Right cardiac atrium (tissue), 5 donors: ENCODE results near the gene NXPH4. TPM values are rescaled to one million over a fixed set of nuclear protein-coding genes. Genes with fewer than 3 reads are reported as not detected.
A peak's percentile ranks its signal among the peaks of the same experiment; 100 is the strongest.

Source experiments
- ATAC-seq, 2 donors: fragments of 200-7000 bp; cut with Tn5 transposase; one replicate each; pipeline versions ENCODE4 v1.8.0 to v1.9.1; 2020; ENCODE audit warnings: moderate library complexity in 2 of 2, mild to moderate bottlenecking in 1 of 2
- DNase-seq, 3 donors: peaks; one replicate each; pipeline ENCODE4 v3.0.0-alpha.2; 2020
- H3K27ac ChIP-seq: one replicate; pipeline ENCODE4 v1.5.1; 2013; ENCODE audit warnings: mild to moderate bottlenecking, low read length, control low read depth, moderate library complexity
- H3K27me3 ChIP-seq: one replicate; pipeline ENCODE4 v1.6.1; 2013; ENCODE audit not compliant: control insufficient read depth, insufficient read depth
- H3K4me1 ChIP-seq: one replicate; pipeline ENCODE4 v1.6.1; 2013; ENCODE audit warnings: low read length; ENCODE audit not compliant: control insufficient read depth, insufficient read depth
- H3K4me3 ChIP-seq: one replicate; pipeline ENCODE4 v1.5.1; 2013; ENCODE audit warnings: low read length, control low read depth
- H3K9me3 ChIP-seq: one replicate; pipeline ENCODE4 v1.6.1; 2013; ENCODE audit warnings: low read length; ENCODE audit not compliant: control insufficient read depth
- WGBS: extraction: QIAGEN DNeasy Blood & Tissue Kit; methylation state at CpG from one replicate; pipeline ENCODE4 v1.1.7; 2013; 5-methylcytosine and 5-hydroxymethylcytosine counted together
- intact Hi-C, 4 donors: fragments of 100-400 bp; cut with DNase I; formaldehyde crosslinking; loops; one replicate each; pipeline versions ENCODE4 v1.11.0 to v1.14.0; 2022 to 2023
- polyA plus RNA-seq: library from polyadenylated mRNA; stranded (reverse); fragments of 200-250 nt; gene quantifications from one replicate; pipeline ENCODE4 v1.2.3, GENCODE V29; 2013
- total RNA-seq, 4 donors: library from RNA; stranded (reverse); fragmentation: NEBNext Ultra II Directional; extraction: Animal tissue kit (Norgen Biotek cat#: 25700); gene quantifications; one replicate each; pipeline ENCODE4 v1.2.1, GENCODE V29; 2021
- donor health status: healthy with polysubstance abuse.
- donor health status: DM: no; HTN: yes; CAD: no.
- donor health status: DM: no; HTN: no; CAD: no.
- donor health status: DM: no; HTN: yes; CAD: no; lungs with severe emphysema.
- donor health status: DM: yes; HTN: yes; CAD: no.

NXPH4 gene
- total and polyA plus RNA-seq, 5 donors, result 0.11 to 1.2 (median 0.34) TPM; not detected in 1

- Histone ChIP-seq H3K27me3 (no peaks in the 10 kb centered on the region), H3K27ac (no peak overlapping the region), H3K9me3 (no peaks in the 10 kb centered on the region), H3K4me3 (no peak overlapping the region), H3K4me1 (no peaks in the 10 kb centered on the region)
- ATAC-seq, result no peak
- intact Hi-C loops, result no loop called here
- DNase-seq, result no peak
- 82% methylated on average over 11 of the region's 11 CpGs for WGBS
Observed at GRCh38 chr12:57203791-57204190, 12.8 kb upstream of the NXPH4 start.

DNA sequence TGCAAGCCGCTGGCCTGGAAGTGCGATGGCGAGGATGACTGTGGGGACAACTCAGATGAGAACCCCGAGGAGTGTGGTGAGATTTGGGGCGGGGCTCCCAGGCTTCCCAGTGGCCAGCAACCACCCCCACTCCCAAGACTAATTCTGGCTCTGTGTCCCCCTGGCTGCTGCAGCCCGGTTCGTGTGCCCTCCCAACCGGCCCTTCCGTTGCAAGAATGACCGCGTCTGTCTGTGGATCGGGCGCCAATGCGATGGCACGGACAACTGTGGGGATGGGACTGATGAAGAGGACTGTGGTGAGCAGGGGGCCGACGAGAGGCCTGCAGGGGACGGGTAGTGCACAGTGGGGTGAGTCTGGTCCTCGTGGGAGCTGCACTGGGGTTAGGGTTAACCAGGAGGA is 12.1 kb upstream of the NXPH4 start:
- ATAC-seq, result no peak
- intact Hi-C loops, result no loop called here
- Histone ChIP-seq H3K4me1 (peaks cover 4% of the 10 kb centered on the region), H3K27ac (no peak overlapping the region), H3K27me3 (no peaks in the 10 kb centered on the region), H3K4me3 (no peak overlapping the region), H3K9me3 (no peaks in the 10 kb centered on the region)
- DNase-seq, result peak in 1 of 3 donors; percentile 55
- WGBS, result 88% methylated on average over 19 of the region's 19 CpGs

- no peak overlapping the region for H3K4me3 ChIP-seq
- no peaks in the 10 kb centered on the region for H3K9me3 ChIP-seq
- H3K27me3 ChIP-seq, result no peaks in the 10 kb centered on the region
- no peak overlapping the region for H3K27ac ChIP-seq
- intact Hi-C loops, result no loop called here
- peaks cover 4% of the 10 kb centered on the region for H3K4me1 ChIP-seq
- DNase-seq (no peak), ATAC-seq (no peak)
- 94% methylated on average over 26 of the region's 26 CpGs for WGBS
Observed at GRCh38 chr12:57205186-57205585, 11.4 kb upstream of the NXPH4 start.

DNA sequence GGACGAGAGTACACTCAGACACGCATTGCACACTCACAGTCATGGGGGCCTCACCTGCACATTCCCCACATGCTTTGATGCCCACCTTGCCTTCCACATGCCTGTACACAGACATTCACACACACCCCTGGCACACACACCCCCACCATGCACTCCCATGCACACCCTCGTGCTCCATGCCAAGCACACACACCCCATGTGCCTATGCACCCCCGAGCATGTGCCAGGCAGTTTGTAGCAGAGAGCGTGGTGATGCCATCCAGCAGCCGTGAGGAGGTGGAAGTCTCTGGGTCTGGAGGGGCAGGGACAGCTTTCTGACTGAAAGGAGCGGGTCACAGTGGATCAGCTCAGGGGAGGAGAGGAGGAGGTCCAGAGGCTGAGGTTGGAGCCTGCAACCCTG is 10.7 kb upstream of the NXPH4 start:
- peak in 1 of 3 donors; percentile 52 for DNase-seq
- Histone ChIP-seq H3K9me3 (no peaks in the 10 kb centered on the region), H3K4me3 (no peak overlapping the region), H3K27me3 (no peaks in the 10 kb centered on the region), H3K4me1 (peaks cover 4% of the 10 kb centered on the region), H3K27ac (no peak overlapping the region)
- intact Hi-C loops, result no loop called here
- 88% methylated on average over 7 of the region's 7 CpGs for WGBS
- ATAC-seq, result no peak

- intact Hi-C loops, result no loop called here
- Histone ChIP-seq H3K27me3 (no peaks in the 10 kb centered on the region), H3K4me3 (no peak overlapping the region), H3K9me3 (no peaks in the 10 kb centered on the region), H3K4me1 (peaks cover 4% of the 10 kb centered on the region), H3K27ac (no peak overlapping the region)
- DNase-seq (peak in 1 of 3 donors; percentile 63), ATAC-seq (peak in 1 of 2 donors; percentile 0)
- WGBS, result 84% methylated on average over 29 of the region's 29 CpGs
Observed at GRCh38 chr12:57207731-57208630, 8.6 kb upstream of the NXPH4 start.

GRCh38 chr12:57208631-57209282 is 7.8 kb upstream of the NXPH4 start:
- H3K4me3 ChIP-seq, result no peak overlapping the region
- H3K27me3 ChIP-seq, result no peaks in the 10 kb centered on the region
- H3K4me1 ChIP-seq, result peaks cover 4% of the 10 kb centered on the region
- peak overlapping the region; percentile 39 for H3K27ac ChIP-seq
- ATAC-seq (peak; percentile 75 to 79), DNase-seq (peak; percentile 91 to 94 (median 93))
- intact Hi-C loops, result no loop called here
- no peaks in the 10 kb centered on the region for H3K9me3 ChIP-seq
- WGBS, result 38% methylated on average over 22 of the region's 22 CpGs

- DNase-seq, result peak in 1 of 3 donors; percentile 33
- Histone ChIP-seq H3K9me3 (no peaks in the 10 kb centered on the region), H3K27ac (no peak overlapping the region), H3K27me3 (no peaks in the 10 kb centered on the region), H3K4me3 (no peak overlapping the region), H3K4me1 (peaks cover 4% of the 10 kb centered on the region)
- 90% methylated on average over 8 of the region's 8 CpGs for WGBS
- no peak for ATAC-seq
- intact Hi-C loops, result no loop called here
Observed at GRCh38 chr12:57209916-57210315, 6.7 kb upstream of the NXPH4 start.

DNA sequence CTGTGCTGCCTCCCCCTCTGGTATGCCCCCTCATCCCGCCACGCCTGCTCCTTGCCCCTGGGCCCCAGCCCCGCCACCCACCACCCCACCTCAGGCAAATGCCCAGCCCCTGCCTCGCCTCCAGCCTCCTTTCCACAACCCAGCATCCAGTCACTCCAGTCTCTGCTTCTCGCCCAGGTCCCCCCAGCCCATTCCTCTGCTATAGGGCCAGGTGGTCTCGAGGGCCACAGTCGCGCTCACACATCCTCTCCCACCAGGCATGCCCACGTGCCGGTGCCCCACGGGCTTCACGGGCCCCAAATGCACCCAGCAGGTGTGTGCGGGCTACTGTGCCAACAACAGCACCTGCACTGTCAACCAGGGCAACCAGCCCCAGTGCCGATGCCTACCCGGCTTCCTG is 6.1 kb upstream of the NXPH4 start:
- ATAC-seq, result no peak
- no peak overlapping the region for H3K27ac ChIP-seq
- no peaks in the 10 kb centered on the region for H3K9me3 ChIP-seq
- H3K4me3 ChIP-seq, result no peak overlapping the region
- intact Hi-C loops, result no loop called here
- peaks cover 4% of the 10 kb centered on the region for H3K4me1 ChIP-seq
- no peaks in the 10 kb centered on the region for H3K27me3 ChIP-seq
- 94% methylated on average over 15 of the region's 15 CpGs for WGBS
- DNase-seq, result peak in 1 of 3 donors; percentile 67

GRCh38 chr12:57210926-57211692 is 5.5 kb upstream of the NXPH4 start:
- no peak overlapping the region for H3K4me3 ChIP-seq
- DNase-seq, result peak in 1 of 3 donors; percentile 65
- no peaks in the 10 kb centered on the region for H3K9me3 ChIP-seq
- H3K27me3 ChIP-seq, result no peaks in the 10 kb centered on the region
- ATAC-seq, result no peak
- intact Hi-C loops, result no loop called here
- H3K27ac ChIP-seq, result no peak overlapping the region
- WGBS, result 83% methylated on average over 16 of the region's 16 CpGs
- peaks cover 4% of the 10 kb centered on the region for H3K4me1 ChIP-seq

DNA sequence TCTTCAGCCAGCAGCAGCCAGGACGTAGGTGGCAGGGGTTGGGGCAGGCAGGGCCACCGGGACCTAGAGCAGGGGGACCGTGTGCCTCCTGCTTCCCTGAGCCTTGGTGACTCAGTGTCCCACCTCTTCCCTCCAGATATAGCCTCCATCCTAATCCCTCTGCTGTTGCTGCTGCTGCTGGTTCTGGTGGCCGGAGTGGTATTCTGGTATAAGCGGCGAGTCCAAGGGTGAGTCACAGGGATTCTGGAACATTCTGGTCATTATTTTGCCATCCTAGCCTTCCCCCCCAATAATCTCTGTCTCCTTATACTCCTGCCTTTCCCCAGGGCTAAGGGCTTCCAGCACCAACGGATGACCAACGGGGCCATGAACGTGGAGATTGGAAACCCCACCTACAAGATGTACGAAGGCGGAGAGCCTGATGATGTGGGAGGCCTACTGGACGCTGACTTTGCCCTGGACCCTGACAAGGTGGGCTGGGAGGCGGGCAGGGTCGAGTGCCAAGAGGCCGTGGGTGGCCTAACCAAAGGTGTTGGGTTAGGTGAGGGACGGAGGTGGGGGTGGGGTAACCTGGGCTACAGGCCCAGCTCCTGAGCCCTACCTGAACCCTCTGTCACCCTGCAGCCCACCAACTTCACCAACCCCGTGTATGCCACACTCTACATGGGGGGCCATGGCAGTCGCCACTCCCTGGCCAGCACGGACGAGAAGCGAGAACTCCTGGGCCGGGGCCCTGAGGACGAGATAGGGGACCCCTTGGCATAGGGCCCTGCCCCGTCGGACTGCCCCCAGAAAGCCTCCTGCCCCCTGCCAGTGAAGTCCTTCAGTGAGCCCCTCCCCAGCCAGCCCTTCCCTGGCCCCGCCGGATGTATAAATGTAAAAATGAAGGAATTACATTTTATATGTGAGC is 4.5 kb upstream of the NXPH4 start:
- Histone ChIP-seq H3K27ac (no peak overlapping the region), H3K4me1 (peaks cover 4% of the 10 kb centered on the region), H3K9me3 (no peaks in the 10 kb centered on the region), H3K27me3 (no peaks in the 10 kb centered on the region), H3K4me3 (no peak overlapping the region)
- intact Hi-C loops, result loop anchor here in 2 of 4 donors (2.0 kb wide), 1 partner anchor 27 kb away; no protein-coding TSS in a partner anchor
- DNase-seq (peak in 1 of 3 donors; percentile 77), ATAC-seq (no peak)
- WGBS, result 82% methylated on average over 27 of the region's 27 CpGs
